Activated CD4-positive, alpha-beta T cell treated with anti-CD3 and anti-CD28 coated beads, Interleukin-2, amount 10 ng/mL, durations not matched to agents 24 days and 14 days (primary cell): ENCODE measurements around the gene NAT8L. TPM values are rescaled to one million over a fixed set of nuclear protein-coding genes. Genes with fewer than 3 reads are reported as not detected.

Source experiments
- DNase-seq: peaks from one replicate; pipeline ENCODE4 v3.0.0; 2022
- H3K27ac Mint-ChIP-seq: one replicate; pipeline ENCODE4 v1.8.0; 2022; ENCODE audit warnings: mild to moderate bottlenecking, mixed read lengths
- H3K27me3 Mint-ChIP-seq: one replicate; pipeline ENCODE4 v1.8.0; 2022; ENCODE audit warnings: mixed read lengths
- H3K36me3 Mint-ChIP-seq: one replicate; pipeline ENCODE4 v1.8.0; 2022; ENCODE audit warnings: low read depth, mild to moderate bottlenecking, mixed read lengths
- H3K4me1 Mint-ChIP-seq: one replicate; pipeline ENCODE4 v1.8.0; 2021; ENCODE audit warnings: mixed read lengths
- H3K4me3 Mint-ChIP-seq: one replicate; pipeline ENCODE4 v1.8.0; 2022; ENCODE audit warnings: mild to moderate bottlenecking, moderate library complexity, mixed read lengths
- H3K9me3 Mint-ChIP-seq: one replicate; pipeline ENCODE4 v1.8.0; 2021; ENCODE audit warnings: mixed read lengths
- intact Hi-C: fragments of 100-400 bp; cut with micrococcal nuclease; formaldehyde crosslinking; loops from one replicate; pipeline ENCODE4 v1.15.1; 2023
- total RNA-seq: library from RNA; stranded (reverse); gene quantifications from 2 replicates; pipeline ENCODE4 v1.2.3, GENCODE V29; 2022

Gene NAT8L
- total RNA-seq, 1 donor from 2014 or later, result 7.3 TPM

GRCh38 chr4:2048831-2049230, 10.3 kb upstream of the NAT8L start:
- Mint-ChIP-seq H3K36me3 (no peaks in the 10 kb centered on the region), H3K9me3 (no peaks in the 10 kb centered on the region), H3K4me3 (no peak overlapping the region), H3K4me1 (no peaks in the 10 kb centered on the region), H3K27ac (no peak overlapping the region), H3K27me3 (peaks cover 25% of the 10 kb centered on the region)
- intact Hi-C loops, result loop anchor here (10.0 kb wide), 1 partner anchor 126 kb away; no protein-coding TSS in a partner anchor
- no peak for DNase-seq

GRCh38 chr4:2049381-2049780, 9.7 kb upstream of the NAT8L start:
- no peaks in the 10 kb centered on the region for H3K36me3 Mint-ChIP-seq
- no peaks in the 10 kb centered on the region for H3K9me3 Mint-ChIP-seq
- H3K27me3 Mint-ChIP-seq, result peaks cover 29% of the 10 kb centered on the region
- no peak overlapping the region for H3K4me3 Mint-ChIP-seq
- intact Hi-C loops, result loop anchor here (10.0 kb wide), 1 partner anchor 125 kb away; no protein-coding TSS in a partner anchor
- H3K27ac Mint-ChIP-seq, result no peak overlapping the region
- DNase-seq, result no peak
- H3K4me1 Mint-ChIP-seq, result no peaks in the 10 kb centered on the region

GRCh38 chr4:2049811-2050210, 9.3 kb upstream of the NAT8L start:
- no peak overlapping the region for H3K27ac Mint-ChIP-seq
- H3K4me1 Mint-ChIP-seq, result no peaks in the 10 kb centered on the region
- H3K9me3 Mint-ChIP-seq, result no peaks in the 10 kb centered on the region
- H3K4me3 Mint-ChIP-seq, result no peak overlapping the region
- intact Hi-C loops, result loop anchor here (10.0 kb wide), 1 partner anchor 125 kb away; no protein-coding TSS in a partner anchor
- no peaks in the 10 kb centered on the region for H3K36me3 Mint-ChIP-seq
- peaks cover 29% of the 10 kb centered on the region for H3K27me3 Mint-ChIP-seq
- no peak for DNase-seq

- H3K9me3 Mint-ChIP-seq, result no peaks in the 10 kb centered on the region
- H3K4me3 Mint-ChIP-seq, result no peak overlapping the region
- H3K36me3 Mint-ChIP-seq, result no peaks in the 10 kb centered on the region
- no peak overlapping the region for H3K27ac Mint-ChIP-seq
- no peaks in the 10 kb centered on the region for H3K4me1 Mint-ChIP-seq
- no peak for DNase-seq
- intact Hi-C loops, result no loop called here
- peaks cover 33% of the 10 kb centered on the region for H3K27me3 Mint-ChIP-seq
These were observed 8.0 kb upstream of the NAT8L start for GRCh38 chr4:2051086-2051485.

GRCh38 chr4:2054217-2054616, 4.9 kb upstream of the NAT8L start:
- intact Hi-C loops, result no loop called here
- no peak overlapping the region for H3K27ac Mint-ChIP-seq
- no peaks in the 10 kb centered on the region for H3K36me3 Mint-ChIP-seq
- no peaks in the 10 kb centered on the region for H3K4me1 Mint-ChIP-seq
- DNase-seq, result no peak
- no peaks in the 10 kb centered on the region for H3K9me3 Mint-ChIP-seq
- H3K4me3 Mint-ChIP-seq, result no peak overlapping the region
- H3K27me3 Mint-ChIP-seq, result peaks cover 49% of the 10 kb centered on the region

GRCh38 chr4:2057382-2058065, 1.6 kb upstream of the NAT8L start:
- H3K4me3 Mint-ChIP-seq, result peak overlapping the region; percentile 50
- DNase-seq, result no peak
- H3K27me3 Mint-ChIP-seq, result peaks cover 36% of the 10 kb centered on the region
- no peaks in the 10 kb centered on the region for H3K36me3 Mint-ChIP-seq
- intact Hi-C loops, result loop anchor here (2.0 kb wide), 1 partner anchor 15 kb away; no protein-coding TSS in a partner anchor
- H3K9me3 Mint-ChIP-seq, result no peaks in the 10 kb centered on the region
- H3K27ac Mint-ChIP-seq, result peak overlapping the region; percentile 29
- H3K4me1 Mint-ChIP-seq, result no peaks in the 10 kb centered on the region

GRCh38 chr4:2058264-2059045, 672 bp upstream of the NAT8L start:
- Mint-ChIP-seq H3K27ac (no peak overlapping the region), H3K9me3 (no peaks in the 10 kb centered on the region), H3K27me3 (peaks cover 32% of the 10 kb centered on the region), H3K4me1 (no peaks in the 10 kb centered on the region), H3K4me3 (peak overlapping the region; percentile 15), H3K36me3 (no peaks in the 10 kb centered on the region)
- DNase-seq, result peak; percentile 73
- intact Hi-C loops, result loop anchor here (2.0 kb wide), 1 partner anchor 16 kb away; no protein-coding TSS in a partner anchor

GRCh38 chr4:2059726-2060602, 837 bp downstream of the NAT8L start:
- peaks cover 2% of the 10 kb centered on the region for H3K36me3 Mint-ChIP-seq
- peaks cover 28% of the 10 kb centered on the region for H3K27me3 Mint-ChIP-seq
- H3K4me1 Mint-ChIP-seq, result no peaks in the 10 kb centered on the region
- no peak overlapping the region for H3K27ac Mint-ChIP-seq
- peak; percentile 77 for DNase-seq
- intact Hi-C loops, result loop anchor here (2.0 kb wide), 1 partner anchor 17 kb away; no protein-coding TSS in a partner anchor
- peak overlapping the region; percentile 45 for H3K4me3 Mint-ChIP-seq
- no peaks in the 10 kb centered on the region for H3K9me3 Mint-ChIP-seq

- H3K36me3 Mint-ChIP-seq, result peaks cover 2% of the 10 kb centered on the region
- H3K27ac Mint-ChIP-seq, result no peak overlapping the region
- peaks cover 23% of the 10 kb centered on the region for H3K27me3 Mint-ChIP-seq
- no peaks in the 10 kb centered on the region for H3K4me1 Mint-ChIP-seq
- no peak for DNase-seq
- no peaks in the 10 kb centered on the region for H3K9me3 Mint-ChIP-seq
- intact Hi-C loops, result no loop called here
- H3K4me3 Mint-ChIP-seq, result no peak overlapping the region
These were observed 1.6 kb downstream of the NAT8L start for GRCh38 chr4:2060611-2061185.

- no peak overlapping the region for H3K27ac Mint-ChIP-seq
- peak overlapping the region; percentile 10 for H3K4me3 Mint-ChIP-seq
- peaks cover 2% of the 10 kb centered on the region for H3K36me3 Mint-ChIP-seq
- intact Hi-C loops, result no loop called here
- DNase-seq, result no peak
- no peaks in the 10 kb centered on the region for H3K9me3 Mint-ChIP-seq
- H3K4me1 Mint-ChIP-seq, result no peaks in the 10 kb centered on the region
- H3K27me3 Mint-ChIP-seq, result peaks cover 17% of the 10 kb centered on the region
These were observed 2.3 kb downstream of the NAT8L start for GRCh38 chr4:2061186-2062131.

GRCh38 chr4:2062168-2062807, 3.2 kb downstream of the NAT8L start:
- Mint-ChIP-seq H3K27ac (no peak overlapping the region), H3K27me3 (peaks cover 8% of the 10 kb centered on the region), H3K4me3 (no peak overlapping the region), H3K36me3 (peaks cover 2% of the 10 kb centered on the region), H3K4me1 (no peaks in the 10 kb centered on the region), H3K9me3 (no peaks in the 10 kb centered on the region)
- DNase-seq, result no peak
- intact Hi-C loops, result no loop called here

GRCh38 chr4:2062808-2063524, 3.8 kb downstream of the NAT8L start:
- Mint-ChIP-seq H3K4me3 (no peak overlapping the region), H3K27me3 (peaks cover 2% of the 10 kb centered on the region), H3K27ac (no peak overlapping the region), H3K36me3 (peaks cover 2% of the 10 kb centered on the region), H3K9me3 (no peaks in the 10 kb centered on the region), H3K4me1 (no peaks in the 10 kb centered on the region)
- no peak for DNase-seq
- intact Hi-C loops, result no loop called here
